ENCODE results near the gene CFAP221.

Gene CFAP221

DNA sequence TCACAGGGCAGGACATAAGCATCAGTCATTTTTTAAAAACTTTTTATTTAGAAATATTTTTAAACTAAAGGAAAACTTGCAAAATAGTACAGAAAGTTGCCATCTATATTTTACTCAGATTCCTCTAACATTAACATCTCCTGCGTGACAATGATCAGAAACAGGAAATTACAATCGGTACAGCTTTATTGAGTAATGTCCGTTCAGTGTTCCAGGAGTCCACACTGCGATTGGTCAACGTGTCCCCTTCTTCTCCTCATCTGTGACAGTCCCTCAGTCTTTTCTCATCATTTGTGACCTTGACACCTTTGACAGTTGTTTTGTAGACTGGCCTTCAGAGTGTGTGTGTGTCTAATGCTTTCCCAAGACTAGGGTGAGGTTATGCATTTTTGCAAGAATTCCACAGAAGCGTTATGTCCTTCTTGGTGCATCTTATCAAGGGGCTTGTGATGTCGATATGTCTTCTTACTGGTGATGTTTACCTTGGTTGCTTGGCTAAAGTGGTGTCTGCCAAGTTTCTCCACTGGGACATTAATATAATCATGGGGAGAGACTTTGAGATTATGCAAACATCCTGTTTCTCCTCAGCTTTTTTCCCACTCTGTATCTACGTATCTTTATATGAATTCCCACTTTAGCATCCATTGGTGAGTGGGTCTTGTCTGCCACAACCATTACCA, 113.4 kb downstream of the CFAP221 start:
- TF ChIP-seq, protein P1, sequence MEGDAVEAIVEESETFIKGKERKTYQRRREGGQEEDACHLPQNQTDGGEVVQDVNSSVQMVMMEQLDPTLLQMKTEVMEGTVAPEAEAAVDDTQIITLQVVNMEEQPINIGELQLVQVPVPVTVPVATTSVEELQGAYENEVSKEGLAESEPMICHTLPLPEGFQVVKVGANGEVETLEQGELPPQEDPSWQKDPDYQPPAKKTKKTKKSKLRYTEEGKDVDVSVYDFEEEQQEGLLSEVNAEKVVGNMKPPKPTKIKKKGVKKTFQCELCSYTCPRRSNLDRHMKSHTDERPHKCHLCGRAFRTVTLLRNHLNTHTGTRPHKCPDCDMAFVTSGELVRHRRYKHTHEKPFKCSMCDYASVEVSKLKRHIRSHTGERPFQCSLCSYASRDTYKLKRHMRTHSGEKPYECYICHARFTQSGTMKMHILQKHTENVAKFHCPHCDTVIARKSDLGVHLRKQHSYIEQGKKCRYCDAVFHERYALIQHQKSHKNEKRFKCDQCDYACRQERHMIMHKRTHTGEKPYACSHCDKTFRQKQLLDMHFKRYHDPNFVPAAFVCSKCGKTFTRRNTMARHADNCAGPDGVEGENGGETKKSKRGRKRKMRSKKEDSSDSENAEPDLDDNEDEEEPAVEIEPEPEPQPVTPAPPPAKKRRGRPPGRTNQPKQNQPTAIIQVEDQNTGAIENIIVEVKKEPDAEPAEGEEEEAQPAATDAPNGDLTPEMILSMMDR (IDR thresholded peaks at IDR 0.05; ENCODE audit: low read depth, low read length, missing control alignments), result no peak
- H3K4me3 ChIP-seq (replicated peaks; ENCODE audit: low read depth, low read length), result no peak overlapping the region
- no peak for DNase-seq (ENCODE audit: extremely low read depth, low read depth)

DNA sequence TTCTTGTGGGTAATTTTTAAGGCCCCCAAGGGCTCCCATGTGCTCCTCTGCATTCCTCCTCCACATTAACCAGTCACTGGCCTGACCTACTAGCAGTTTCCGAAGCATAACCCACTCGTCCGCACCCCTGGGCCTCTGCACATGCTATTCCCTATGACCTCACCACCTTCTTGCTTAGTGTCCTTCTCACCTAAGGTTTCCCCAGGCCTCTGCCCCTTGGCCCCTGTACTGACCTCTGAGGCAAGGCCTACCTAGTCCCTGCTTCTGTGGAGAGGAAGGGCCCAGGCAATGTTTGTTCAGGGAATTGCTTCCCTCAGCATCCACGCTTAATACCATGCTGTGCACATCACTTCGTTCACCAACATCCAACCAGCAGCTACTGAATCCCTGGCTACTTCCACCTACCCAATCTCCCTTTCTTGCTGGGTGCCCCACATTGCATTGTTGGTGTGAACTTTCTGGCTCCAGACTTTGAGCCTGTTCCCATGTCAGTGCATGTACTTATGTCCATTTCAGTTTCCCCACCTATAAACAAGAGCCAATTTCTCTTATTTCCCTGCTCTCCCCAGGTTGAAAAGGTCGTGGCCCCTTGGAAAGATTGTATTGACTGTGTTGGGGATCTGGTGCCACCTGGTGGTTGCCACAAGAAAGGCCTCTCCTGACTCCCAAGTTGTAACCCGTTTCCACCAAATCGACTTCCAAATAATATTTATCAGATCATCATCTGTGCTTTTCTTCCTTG, 115.5 kb downstream of the CFAP221 start:
- no peak overlapping the region for H3K4me3 ChIP-seq (replicated peaks; ENCODE audit: low read depth, low read length)
- no peak for DNase-seq (ENCODE audit: extremely low read depth, low read depth)
- TF ChIP-seq, protein P1 (IDR thresholded peaks at IDR 0.05; ENCODE audit: low read depth, low read length, missing control alignments), result peak; percentile 91

DNA sequence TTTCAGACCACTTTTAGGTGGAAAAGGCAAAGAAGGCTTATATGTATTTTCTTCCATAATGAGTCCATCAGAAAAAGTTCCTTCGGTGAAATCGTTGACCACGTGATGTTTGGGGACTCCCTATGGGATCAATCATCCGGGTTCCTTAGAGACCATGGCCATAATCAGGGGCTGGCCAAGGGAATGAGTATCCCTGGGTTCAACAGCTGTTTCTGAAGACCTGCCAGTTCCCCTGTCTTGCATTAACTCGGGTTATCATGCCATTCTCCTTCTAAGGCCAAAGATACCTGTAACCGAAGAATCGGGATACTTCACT, 116.1 kb downstream of the CFAP221 start:
- TF ChIP-seq, protein P1 (IDR thresholded peaks at IDR 0.05; ENCODE audit: low read depth, low read length, missing control alignments), result no peak
- DNase-seq (ENCODE audit: extremely low read depth, low read depth), result no peak
- no peak overlapping the region for H3K4me3 ChIP-seq (replicated peaks; ENCODE audit: low read depth, low read length)

DNA sequence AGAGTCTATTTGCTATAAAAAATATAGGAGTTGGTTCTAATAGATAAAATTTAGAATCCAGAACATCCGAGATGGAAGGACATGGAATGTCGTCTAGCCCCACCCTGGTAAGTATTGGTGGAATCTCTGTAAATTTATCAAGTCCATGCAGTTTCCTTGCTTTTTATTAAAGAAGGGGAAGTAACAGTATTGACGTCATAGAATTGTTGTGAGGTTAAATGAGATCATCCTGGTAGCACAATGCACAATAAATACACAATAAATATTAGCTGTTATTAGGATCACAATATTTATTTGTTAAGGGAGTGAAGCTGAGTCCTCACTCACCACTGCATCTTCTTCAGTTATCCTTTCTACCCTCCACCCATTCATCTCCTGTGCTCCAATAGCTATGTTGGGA, 118.0 kb downstream of the CFAP221 start:
- H3K4me3 ChIP-seq (replicated peaks; ENCODE audit: low read depth, low read length), result no peak overlapping the region
- TF ChIP-seq, protein P1 (IDR thresholded peaks at IDR 0.05; ENCODE audit: low read depth, low read length, missing control alignments), result no peak
- no peak for DNase-seq (ENCODE audit: extremely low read depth, low read depth)

DNA sequence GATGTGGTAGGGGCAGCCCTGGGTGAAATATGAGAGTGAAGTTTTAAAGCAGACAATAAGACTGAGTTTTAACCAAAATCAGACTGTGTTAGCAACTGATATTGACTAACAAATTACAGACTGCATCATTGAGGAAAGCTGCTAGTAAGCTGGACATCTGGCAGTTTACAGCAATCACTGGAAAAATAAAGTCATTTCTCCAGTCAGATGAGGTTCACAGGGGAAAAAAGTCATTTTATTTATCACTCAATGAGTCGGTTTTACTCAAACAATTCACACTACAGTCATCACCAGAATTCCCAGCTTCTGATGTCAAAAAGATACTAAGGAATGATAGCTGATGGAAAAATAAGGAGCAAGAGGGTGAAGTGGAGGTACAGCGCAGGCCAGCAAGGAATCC, 124.3 kb downstream of the CFAP221 start:
- no peak overlapping the region for H3K4me3 ChIP-seq (replicated peaks; ENCODE audit: low read depth, low read length)
- TF ChIP-seq, protein P1 (IDR thresholded peaks at IDR 0.05; ENCODE audit: low read depth, low read length, missing control alignments), result no peak
- no peak for DNase-seq (ENCODE audit: extremely low read depth, low read depth)

DNA sequence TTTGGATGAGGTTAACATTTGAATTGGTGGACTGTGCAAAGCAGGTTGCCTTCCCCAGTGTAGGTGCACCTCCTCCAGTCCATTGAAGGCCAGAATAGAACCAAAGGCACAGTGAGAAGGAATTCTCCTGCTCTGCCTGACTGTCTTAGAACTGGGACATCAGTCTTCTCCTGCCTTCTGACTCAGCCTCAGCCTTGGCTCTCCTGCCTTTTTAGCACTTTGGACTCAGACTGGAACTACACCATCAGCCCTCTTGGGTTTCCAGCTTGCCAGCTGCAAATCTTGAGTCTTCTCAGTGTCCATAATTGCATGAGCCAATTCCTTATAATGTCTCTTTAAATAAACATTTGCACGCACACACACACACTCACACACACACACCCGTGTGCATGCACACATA, 126.8 kb downstream of the CFAP221 start:
- H3K4me3 ChIP-seq (replicated peaks; ENCODE audit: low read depth, low read length), result no peak overlapping the region
- TF ChIP-seq, protein P1 (IDR thresholded peaks at IDR 0.05; ENCODE audit: low read depth, low read length, missing control alignments), result no peak
- no peak for DNase-seq (ENCODE audit: extremely low read depth, low read depth)
